GM12878 (cell line): ENCODE data around the gene SYNPO. TPM values are rescaled to one million over a fixed set of nuclear protein-coding genes. Genes with fewer than 3 reads are reported as not detected.

ENCODE experiments used
- ATAC-seq: fragments of 200-7000 bp; cut with Tn5 transposase; 3 replicates; pipeline ENCODE4 v1.9.1; 2020; ENCODE audit warnings: mild to moderate bottlenecking, moderate library complexity
- BruUV-seq: library from RNA; stranded (reverse); fragments of 400-500 nt; replicated peaks from 2 replicates; lab custom pipeline; 2021; lab: Mats Ljungman, UMichigan
- CTCF ChIA-PET: fragments of 300-600 bp; sonication (Branson Sonifier 250); formaldehyde crosslinking; extraction: SDS; loops from one replicate; lab custom pipeline; 2021; ENCODE audit warnings: inconsistent platforms; lab: Yijun Ruan, JAX
- POLR2A ChIA-PET: fragments of 350-600 bp; formaldehyde crosslinking; extraction: SDS; loops from one replicate; lab custom pipeline; 2021; ENCODE audit warnings: inconsistent platforms; lab: Charles Lee
- RAD21 ChIA-PET: fragments of 300-600 bp; sonication (Branson Sonifier 250); formaldehyde crosslinking; loops from one replicate; lab custom pipeline; 2023; ENCODE audit warnings: antibody characterized with exemption; ENCODE audit not compliant: unreplicated experiment; lab: Charles Lee
- SMC1A ChIA-PET: fragments of 300-600 bp; sonication (Branson Sonifier 250); formaldehyde crosslinking; loops from one replicate; lab custom pipeline; 2023; ENCODE audit not compliant: unreplicated experiment, uncharacterized antibody; lab: Charles Lee
- DNase-seq: peaks from one replicate; pipeline ENCODE4 v3.0.0-alpha.2; 2011; ENCODE audit warnings: low read depth, low spot score
- FAIRE-seq: peaks from 3 replicates; lab custom pipeline; 2011; peaks lifted over from hg19 to GRCh38; lab: Jason Lieb, UNC
- H2AFZ ChIP-seq: 2 replicates; pipeline ENCODE4 v1.6.0; 2011; ENCODE audit warnings: low read depth, low read length, control low read depth; ENCODE audit not compliant: control insufficient read depth
- H3K27ac ChIP-seq: 2 replicates; pipeline ENCODE4 v1.5.1; 2011; ENCODE audit warnings: control low read depth; ENCODE audit not compliant: control insufficient read depth, insufficient read depth
- H3K27me3 ChIP-seq, 2 experiments: replicated peaks in 1 of 2; 2 replicates each; pipeline versions ENCODE4 v1.6.0 to v1.6.1; 2011; ENCODE audit warnings: low read length in 1 of 2; ENCODE audit not compliant: control insufficient read depth in 2 of 2, insufficient read depth in 2 of 2
- H3K36me3 ChIP-seq, 2 experiments: 2 replicates each; pipeline ENCODE4 v1.5.1; 2011; ENCODE audit warnings: low read length in 1 of 2; ENCODE audit not compliant: control insufficient read depth in 2 of 2, insufficient read depth in 2 of 2
- H3K4me1 ChIP-seq: 2 replicates; pipeline ENCODE4 v1.6.1; 2011; ENCODE audit warnings: mild to moderate bottlenecking, low read length, moderate library complexity, mixed read lengths; ENCODE audit not compliant: control insufficient read depth, insufficient read depth
- H3K4me2 ChIP-seq: 2 replicates; pipeline ENCODE4 v1.6.0; 2011; ENCODE audit warnings: control low read depth; ENCODE audit not compliant: control insufficient read depth, insufficient read depth
- H3K4me3 ChIP-seq: fragments of 200-600 bp; sonication (generic); 2 replicates; pipeline ENCODE4 v1.5.1; 2016
- H3K79me2 ChIP-seq: 2 replicates; pipeline ENCODE4 v1.6.0; 2011; ENCODE audit warnings: low read length; ENCODE audit not compliant: control insufficient read depth, insufficient read depth
- H3K9ac ChIP-seq: 2 replicates; pipeline ENCODE4 v1.8.0; 2011; ENCODE audit warnings: low read length, control low read depth, mixed read lengths; ENCODE audit not compliant: control insufficient read depth, insufficient read depth
- H3K9me3 ChIP-seq: replicated peaks from 3 replicates; pipeline ENCODE4 v1.5.1; 2011; ENCODE audit warnings: mild to moderate bottlenecking, low read length; ENCODE audit not compliant: control insufficient read depth, insufficient read depth
- H4K20me1 ChIP-seq: 2 replicates; pipeline ENCODE4 v1.6.0; 2011; ENCODE audit not compliant: control insufficient read depth, insufficient read depth
- CBFB ChIP-seq: IDR thresholded peaks from 2 replicates; pipeline ENCODE4 v1.6.1; 2016; ENCODE audit warnings: antibody characterized with exemption, low read depth
- EGR1 ChIP-seq, 2 experiments: IDR thresholded peaks; 1 replicate in 1 of 2; 2 replicates in 1 of 2; pipeline ENCODE4 v1.6.1; 2011 to 2012; ENCODE audit warnings: low read depth in 2 of 2, low read length in 2 of 2, borderline replicate concordance in 1 of 2, mild to moderate bottlenecking in 1 of 2, moderate library complexity in 1 of 2
- KAT2A ChIP-seq: conservative IDR thresholded peaks from 2 replicates; pipeline ENCODE4 v1.6.1; 2011; ENCODE audit warnings: low read depth, low read length; ENCODE audit not compliant: control insufficient read depth
- MYC ChIP-seq: IDR thresholded peaks from 2 replicates; pipeline ENCODE4 v1.6.1; 2011; ENCODE audit warnings: mild to moderate bottlenecking, low read length, moderate library complexity, inconsistent platforms; ENCODE audit not compliant: insufficient read depth, insufficient replicate concordance, insufficient read length, severe bottlenecking
- NFYA ChIP-seq: IDR thresholded peaks from 2 replicates; pipeline ENCODE4 v1.6.1; 2011; ENCODE audit warnings: low read depth, mild to moderate bottlenecking, low read length, improper control_type of control experiment, borderline replicate concordance
- NR2C2 ChIP-seq: IDR thresholded peaks from 2 replicates; pipeline ENCODE4 v1.6.1; 2011; ENCODE audit warnings: borderline replicate concordance, low read depth; ENCODE audit not compliant: control insufficient read depth, insufficient read length
- SIX5 ChIP-seq: IDR thresholded peaks from 2 replicates; pipeline ENCODE4 v1.6.1; 2011; ENCODE audit warnings: mild to moderate bottlenecking, low read depth, low read length, moderate library complexity; ENCODE audit not compliant: severe bottlenecking
- YBX1 ChIP-seq: fragments of 450-650 bp; IDR thresholded peaks from 2 replicates; pipeline ENCODE4 v1.6.1; 2016; ENCODE audit warnings: antibody characterized with exemption
- ZBED1 ChIP-seq: IDR thresholded peaks from 2 replicates; pipeline ENCODE4 v1.6.1; 2016; ENCODE audit warnings: borderline replicate concordance
- ZNF207 ChIP-seq: fragments of 450-650 bp; IDR thresholded peaks from 2 replicates; pipeline ENCODE4 v1.6.1; 2014; ENCODE audit warnings: antibody characterized with exemption, mild to moderate bottlenecking, borderline replicate concordance
- ZNF24 ChIP-seq: fragments of 450-650 bp; IDR thresholded peaks from 2 replicates; pipeline ENCODE4 v1.6.1; 2017; ENCODE audit warnings: antibody characterized with exemption, mild to moderate bottlenecking
- WGBS: methylation state at CpG from one replicate; pipeline ENCODE4 v1.1.6; 2016; ENCODE audit warnings: low lambda C conversion rate; ENCODE audit not compliant: insufficient replicate concordance, insufficient coverage; ENCODE audit errors: missing lambda C conversion rate; 5-methylcytosine and 5-hydroxymethylcytosine counted together
- in situ Hi-C: fragments of 300-500 bp; cut with MboI; formaldehyde crosslinking; loops from 9 replicates; pipeline ENCODE4 v1.14.3; 2018; ENCODE audit warnings: mixed read lengths
- intact Hi-C: fragments of 100-400 bp; cut with micrococcal nuclease; formaldehyde crosslinking; loops from one replicate; pipeline ENCODE4 v1.14.2; 2022; ENCODE audit not compliant: unreplicated experiment
- polyA plus RNA-seq, 11 experiments: library from polyadenylated mRNA; depleted of rRNA in 4 of 11; unstranded in 6 of 11; stranded (reverse) in 5 of 11; fragments of >200 nt; fragmentation: Nextera tagmentation in 4 of 11; fragmentation: Illumina TruSeq in 1 of 11; extraction: Ambion mirVana in 4 of 11; extraction: Trizol in 1 of 11; gene quantifications; 1 replicate in 1 of 11; 2 replicates in 10 of 11; pipeline versions ENCODE4 v1.2.1 to v1.2.3, GENCODE V29; 2011 to 2016; ENCODE audit warnings: inconsistent platforms in 2 of 11, missing spikeins in 2 of 11, low read depth in 1 of 11
- total RNA-seq, 4 experiments: library from RNA; depleted of rRNA in 3 of 4; stranded (reverse); fragments of >200 nt in 3 of 4; fragmentation: Illumina TruSeq in 1 of 4; extraction: Trizol in 1 of 4; gene quantifications; 2 replicates each; pipeline versions ENCODE4 v1.2.1 to v1.2.3, GENCODE V29; 2013 to 2021
- TF ChIP-seq, protein P1 (sequence below): fragments of 450-650 bp; IDR thresholded peaks from 2 replicates; pipeline ENCODE4 v1.6.1; 2016; ENCODE audit warnings: mild to moderate bottlenecking
- TF ChIP-seq, protein P2 (sequence below): fragments of 450-650 bp; IDR thresholded peaks from 2 replicates; pipeline ENCODE4 v1.6.1; 2017; ENCODE audit warnings: borderline replicate concordance

Gene SYNPO
- total and polyA plus RNA-seq, 10 of the 15 experiments (the other 5 are each of a cell fraction or from before 2014, with no cell fraction given), result 0.77 to 21.0 (median 3.9) TPM

- TF ChIP-seq, protein P1, sequence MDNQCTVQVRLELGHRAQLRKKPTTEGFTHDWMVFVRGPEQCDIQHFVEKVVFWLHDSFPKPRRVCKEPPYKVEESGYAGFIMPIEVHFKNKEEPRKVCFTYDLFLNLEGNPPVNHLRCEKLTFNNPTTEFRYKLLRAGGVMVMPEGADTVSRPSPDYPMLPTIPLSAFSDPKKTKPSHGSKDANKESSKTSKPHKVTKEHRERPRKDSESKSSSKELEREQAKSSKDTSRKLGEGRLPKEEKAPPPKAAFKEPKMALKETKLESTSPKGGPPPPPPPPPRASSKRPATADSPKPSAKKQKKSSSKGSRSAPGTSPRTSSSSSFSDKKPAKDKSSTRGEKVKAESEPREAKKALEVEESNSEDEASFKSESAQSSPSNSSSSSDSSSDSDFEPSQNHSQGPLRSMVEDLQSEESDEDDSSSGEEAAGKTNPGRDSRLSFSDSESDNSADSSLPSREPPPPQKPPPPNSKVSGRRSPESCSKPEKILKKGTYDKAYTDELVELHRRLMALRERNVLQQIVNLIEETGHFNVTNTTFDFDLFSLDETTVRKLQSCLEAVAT, result no peak
- TF ChIP-seq ZNF24, result no peak
- TF ChIP-seq, protein P2, sequence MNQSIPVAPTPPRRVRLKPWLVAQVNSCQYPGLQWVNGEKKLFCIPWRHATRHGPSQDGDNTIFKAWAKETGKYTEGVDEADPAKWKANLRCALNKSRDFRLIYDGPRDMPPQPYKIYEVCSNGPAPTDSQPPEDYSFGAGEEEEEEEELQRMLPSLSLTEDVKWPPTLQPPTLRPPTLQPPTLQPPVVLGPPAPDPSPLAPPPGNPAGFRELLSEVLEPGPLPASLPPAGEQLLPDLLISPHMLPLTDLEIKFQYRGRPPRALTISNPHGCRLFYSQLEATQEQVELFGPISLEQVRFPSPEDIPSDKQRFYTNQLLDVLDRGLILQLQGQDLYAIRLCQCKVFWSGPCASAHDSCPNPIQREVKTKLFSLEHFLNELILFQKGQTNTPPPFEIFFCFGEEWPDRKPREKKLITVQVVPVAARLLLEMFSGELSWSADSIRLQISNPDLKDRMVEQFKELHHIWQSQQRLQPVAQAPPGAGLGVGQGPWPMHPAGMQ, result no peak
Observed at GRCh38 chr5:150653762-150654556, 13.5 kb downstream of the SYNPO start (continued).

GRCh38 chr5:150655221-150655620 is 14.8 kb downstream of the SYNPO start:
- Histone ChIP-seq H3K36me3 (no peaks in the 10 kb centered on the region), H4K20me1 (no peaks in the 10 kb centered on the region), H3K9ac (no peak overlapping the region), H3K27me3 (no peaks in the 10 kb centered on the region; a peak in 1 of 4 replicates), H3K9me3 (no peaks in the 10 kb centered on the region), H3K4me1 (peaks cover 10% of the 10 kb centered on the region), H2AFZ (no peak overlapping the region), H3K4me2 (no peak overlapping the region), H3K4me3 (no peak overlapping the region), H3K27ac (no peak overlapping the region), H3K79me2 (no peaks in the 10 kb centered on the region)
- DNase-seq (no peak), FAIRE-seq (no peak), ATAC-seq (no peak)
- ChIA-PET POLR2A (interaction anchor here (0.8 kb wide), 2 partner anchors 11 to 210 kb away, joined by 3 to 4 read pairs; no protein-coding TSS in a partner anchor), CTCF (interaction anchor here (1.0 to 12.7 kb wide), 8 partner anchors 11 to 196 kb away, joined by 3 to 236 read pairs (median 6); no protein-coding TSS in a partner anchor), SMC1A (interaction anchor here (1.1 to 5.8 kb wide), 8 partner anchors 11 to 196 kb away, joined by 3 to 61 read pairs (median 6); partner anchors contain the start of genes DCTN4 and RBM22), RAD21 (interaction anchor here (1.4 to 5.9 kb wide), 7 partner anchors 29 to 198 kb away, joined by 3 to 56 read pairs (median 10); partner anchors contain the start of gene IRGM)
- 98% methylated on average over 3 of the region's 3 CpGs for WGBS
- intact Hi-C loops (loop anchor here (5.0 to 10.0 kb wide), 2 partner anchors 192 to 200 kb away; partner anchors contain the start of gene IRGM), in situ Hi-C loops (loop anchor here (10.0 kb wide), 1 partner anchor 200 kb away; no protein-coding TSS in a partner anchor)
- no TSS peak for BruUV-seq
- TF ChIP-seq CBFB (no peak), MYC (no peak), SIX5 (no peak), YBX1 (no peak), KAT2A (no peak), NR2C2 (no peak), ZBED1 (no peak), ZNF207 (no peak), EGR1 (IDR thresholded peaks at IDR 0.05; ENCODE audit: borderline replicate concordance in 1 of 2, low read depth in 2 of 2, low read length in 2 of 2) (no peak), NFYA (no peak)
- TF ChIP-seq, protein P1, result no peak
